Small intestine (tissue), 7 donors: ENCODE measurements around the gene RUNX1. TPM values are rescaled to one million over a fixed set of nuclear protein-coding genes. Genes with fewer than 3 reads are reported as not detected.

Source experiments
- DNase-seq, 2 donors: peaks; one replicate each; pipeline versions ENCODE4 v3.0.0 to v3.0.0-alpha.2; 2013
- FAIRE-seq: peaks from 2 replicates; lab custom pipeline; 2012; peaks lifted over from hg19 to GRCh38; lab: Jason Lieb, UNC
- H3K27ac ChIP-seq, 3 donors: one replicate each; pipeline ENCODE4 v1.5.1; 2013; ENCODE audit warnings: low read length in 2 of 3, mild to moderate bottlenecking in 2 of 3, control low read depth in 1 of 3, inconsistent platforms in 1 of 3, low read depth in 1 of 3, moderate library complexity in 1 of 3
- H3K27me3 ChIP-seq, 3 donors: one replicate each; pipeline ENCODE4 v1.6.1; 2013; ENCODE audit warnings: low read length in 3 of 3, inconsistent platforms in 1 of 3; ENCODE audit not compliant: control insufficient read depth in 3 of 3, insufficient read depth in 3 of 3
- H3K36me3 ChIP-seq, 3 donors: one replicate each; pipeline ENCODE4 v1.6.1; 2013; ENCODE audit warnings: low read length in 3 of 3, inconsistent platforms in 1 of 3, low read depth in 1 of 3, mild to moderate bottlenecking in 1 of 3, moderate library complexity in 1 of 3; ENCODE audit not compliant: control insufficient read depth in 3 of 3, insufficient read depth in 2 of 3
- H3K4me1 ChIP-seq, 3 donors: one replicate each; pipeline ENCODE4 v1.6.1; 2013; ENCODE audit warnings: low read length in 2 of 3, inconsistent platforms in 1 of 3, low read depth in 1 of 3, mild to moderate bottlenecking in 1 of 3, moderate library complexity in 1 of 3; ENCODE audit not compliant: control insufficient read depth in 3 of 3, insufficient read depth in 2 of 3
- H3K4me3 ChIP-seq, 3 donors: one replicate each; pipeline ENCODE4 v1.5.1; 2013; ENCODE audit warnings: low read length in 3 of 3, control low read depth in 1 of 3, inconsistent platforms in 1 of 3, low read depth in 1 of 3, mild to moderate bottlenecking in 1 of 3, moderate library complexity in 1 of 3
- H3K9me3 ChIP-seq, 2 donors: one replicate each; pipeline ENCODE4 v1.6.1; 2013; ENCODE audit warnings: low read depth in 1 of 2, low read length in 1 of 2; ENCODE audit not compliant: control insufficient read depth in 2 of 2, insufficient read depth in 1 of 2
- WGBS, 3 donors: extraction: QIAGEN DNeasy Blood & Tissue Kit; methylation state at CpG; one replicate each; pipeline ENCODE4 v1.1.7; 2013; 5-methylcytosine and 5-hydroxymethylcytosine counted together
- polyA plus RNA-seq, 4 donors: library from polyadenylated mRNA; stranded (reverse) in 3 of 4; unstranded in 1 of 4; fragments of 200-250 nt in 3 of 4; fragments of 120-200 nt in 1 of 4; gene quantifications; one replicate each; pipeline versions ENCODE4 v1.2.1 to v1.2.3, GENCODE V29; 2013
- donor health status: healthy with polysubstance abuse.
- donor health status: control.
- donor health status: control.
- donor health status: Bipolar disorder and iron deficiency.
- donor health status: healthy.

Gene RUNX1
- polyA plus RNA-seq, 4 donors, result 2.5 to 6.2 (median 4.5) TPM

DNA sequence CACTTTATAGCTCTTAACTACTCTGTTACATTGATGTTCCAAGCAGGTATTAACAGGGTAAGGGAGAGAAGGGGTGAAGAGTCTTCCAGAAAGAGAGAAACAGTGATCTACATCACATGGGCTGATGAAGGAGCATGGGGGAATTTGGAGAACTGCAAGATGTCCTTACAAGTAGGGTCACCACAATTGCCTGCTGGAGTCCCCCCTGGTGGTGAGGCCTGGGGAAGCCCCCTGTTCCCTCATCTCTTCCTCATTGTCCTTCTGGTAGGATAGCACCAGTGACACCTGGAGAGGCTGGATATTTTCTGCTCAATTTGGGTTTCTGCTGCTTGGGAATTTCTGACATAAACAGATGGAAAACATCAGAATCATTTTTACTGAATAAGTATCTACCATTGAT lies 126.6 kb downstream of the RUNX1 start:
- H3K27ac ChIP-seq, result no peak overlapping the region
- FAIRE-seq (no peak), DNase-seq (no peak)
- H3K36me3 ChIP-seq, result no peaks in the 10 kb centered on the region
- H3K27me3 ChIP-seq, result no peaks in the 10 kb centered on the region
- no peak overlapping the region for H3K4me3 ChIP-seq
- H3K4me1 ChIP-seq, result peaks cover 4 to 10% (median 7%) of the 10 kb centered on the region in 3 donors
- H3K9me3 ChIP-seq, result no peaks in the 10 kb centered on the region

GRCh38 chr21:34921151-34921550 lies 128.0 kb downstream of the RUNX1 start:
- Histone ChIP-seq H3K36me3 (no peaks in the 10 kb centered on the region), H3K4me1 (no peaks in the 10 kb centered on the region), H3K9me3 (no peaks in the 10 kb centered on the region), H3K27me3 (no peaks in the 10 kb centered on the region), H3K27ac (no peak overlapping the region), H3K4me3 (no peak overlapping the region)
- FAIRE-seq (no peak), DNase-seq (no peak)

DNA sequence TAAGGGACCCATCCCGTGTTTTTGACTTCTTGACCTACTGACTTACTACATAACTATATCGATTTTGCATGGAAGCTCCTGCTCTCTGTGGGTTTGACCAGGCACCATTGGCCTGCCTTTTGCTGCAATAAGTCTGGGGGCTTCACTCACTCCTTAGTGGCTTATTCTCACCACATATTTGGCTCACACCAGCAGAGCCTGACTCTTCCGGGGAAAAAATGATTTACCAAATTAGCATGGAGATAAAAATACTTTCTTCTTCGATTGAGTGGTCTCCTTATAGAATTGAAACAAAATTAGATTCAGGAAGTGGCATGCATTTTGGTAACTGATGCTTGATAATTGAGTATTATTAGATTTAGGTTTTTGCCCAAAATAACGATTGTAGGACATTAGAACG lies 129.7 kb downstream of the RUNX1 start:
- FAIRE-seq, result no peak

DNA sequence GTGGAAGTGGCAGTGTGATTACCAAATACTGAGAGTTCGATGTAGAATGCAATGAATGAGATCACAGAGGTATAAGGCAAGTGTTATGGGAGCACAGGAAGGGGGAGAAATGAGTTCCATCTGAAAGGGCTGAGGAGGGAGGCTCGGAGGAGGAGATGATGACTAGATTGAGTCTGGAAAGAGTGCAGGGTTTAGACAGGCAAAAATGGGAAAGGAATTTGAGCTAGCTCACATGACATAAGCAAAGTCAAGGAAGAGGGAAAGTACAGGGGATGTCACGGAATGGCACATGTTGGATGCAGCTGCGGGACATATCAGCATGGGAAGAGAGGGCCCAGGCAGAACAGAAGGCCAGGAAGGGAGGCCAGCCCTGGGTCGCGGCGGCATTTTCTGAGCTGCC lies 132.7 kb downstream of the RUNX1 start:
- H3K4me1 ChIP-seq, result no peaks in the 10 kb centered on the region
- H3K4me3 ChIP-seq, result no peak overlapping the region
- no peak overlapping the region for H3K27ac ChIP-seq
- no peaks in the 10 kb centered on the region for H3K27me3 ChIP-seq
- DNase-seq (no peak), FAIRE-seq (no peak)
- no peaks in the 10 kb centered on the region for H3K36me3 ChIP-seq
- 75 to 92% (median 79%) methylated on average over 7 of the region's 7 CpGs for WGBS, 3 donors
- no peaks in the 10 kb centered on the region for H3K9me3 ChIP-seq

More for the DNA sequence above, 129.7 kb downstream of the RUNX1 start:
- 68 to 75% (median 74%) methylated on average over 6 of the region's 6 CpGs for WGBS, 3 donors
- H3K4me3 ChIP-seq, result no peak overlapping the region
- no peaks in the 10 kb centered on the region for H3K27me3 ChIP-seq
- no peaks in the 10 kb centered on the region for H3K36me3 ChIP-seq
- no peaks in the 10 kb centered on the region for H3K4me1 ChIP-seq
- no peaks in the 10 kb centered on the region for H3K9me3 ChIP-seq
- no peak overlapping the region for H3K27ac ChIP-seq
- no peak for DNase-seq

DNA sequence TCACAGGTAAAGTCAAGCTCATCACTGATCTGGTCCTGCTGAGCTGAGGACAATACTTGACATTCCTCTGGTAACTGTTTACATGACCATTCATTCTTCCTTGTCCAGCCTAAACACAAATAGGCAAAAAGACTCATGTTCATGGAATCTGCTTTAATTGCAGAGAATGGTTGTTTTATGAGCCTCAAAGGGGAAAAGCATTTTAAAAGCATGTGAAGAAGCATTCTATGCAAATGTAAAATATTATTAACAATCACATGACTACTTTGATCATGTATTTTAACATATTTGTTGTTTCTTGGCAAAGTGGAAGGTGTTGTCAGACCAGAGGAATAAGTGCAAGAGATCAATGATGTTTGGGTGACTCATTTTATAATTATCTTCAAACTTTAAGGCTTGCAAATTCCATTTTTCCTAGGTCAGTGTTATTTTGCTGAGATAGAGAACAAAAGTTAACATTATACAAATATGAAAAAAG lies 133.7 kb downstream of the RUNX1 start:
- H3K9me3 ChIP-seq, result no peaks in the 10 kb centered on the region
- H3K4me3 ChIP-seq, result no peak overlapping the region
- H3K36me3 ChIP-seq, result no peaks in the 10 kb centered on the region
- H3K27me3 ChIP-seq, result no peaks in the 10 kb centered on the region
- DNase-seq, result no peak
- no peak for FAIRE-seq
- H3K4me1 ChIP-seq, result peaks cover 0 to 2% (median 2%) of the 10 kb centered on the region in 3 donors
- no peak overlapping the region for H3K27ac ChIP-seq

GRCh38 chr21:34914239-34914638 lies 134.9 kb downstream of the RUNX1 start:
- H3K4me1 ChIP-seq, result peaks cover 1 to 9% (median 6%) of the 10 kb centered on the region in 3 donors
- WGBS, 3 donors, result 68 to 87% (median 74%) methylated on average over 3 of the region's 3 CpGs
- H3K27me3 ChIP-seq, result no peaks in the 10 kb centered on the region
- H3K9me3 ChIP-seq, result no peaks in the 10 kb centered on the region
- no peaks in the 10 kb centered on the region for H3K36me3 ChIP-seq
- DNase-seq (no peak), FAIRE-seq (no peak)
- H3K27ac ChIP-seq, result no peak overlapping the region
- H3K4me3 ChIP-seq, result no peak overlapping the region

DNA sequence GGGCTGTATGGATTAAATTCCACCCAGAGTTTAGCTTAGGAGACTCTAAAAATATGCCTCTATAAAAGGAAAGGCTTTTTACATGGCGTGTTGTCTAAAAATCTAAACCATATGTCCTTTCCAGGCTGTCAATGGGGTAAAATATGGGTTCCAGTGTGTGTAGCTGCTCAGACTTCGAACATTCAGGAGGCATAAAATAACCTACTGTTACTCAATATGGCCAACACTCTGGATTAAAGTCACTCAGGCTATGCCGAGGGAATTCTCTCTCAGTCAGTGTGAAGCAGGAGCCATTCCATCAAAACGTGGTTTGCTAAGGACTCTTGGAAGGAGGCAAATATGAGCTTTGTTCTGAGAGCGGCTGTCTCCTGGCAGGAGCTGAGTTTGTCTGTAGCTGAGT lies 135.3 kb downstream of the RUNX1 start:
- Histone ChIP-seq H3K4me3 (no peak overlapping the region), H3K9me3 (no peaks in the 10 kb centered on the region), H3K4me1 (peaks cover 5 to 9% (median 6%) of the 10 kb centered on the region in 3 donors), H3K36me3 (no peaks in the 10 kb centered on the region), H3K27ac (no peak overlapping the region), H3K27me3 (no peaks in the 10 kb centered on the region)
- DNase-seq, result no peak
- WGBS, 3 donors, result 68 to 86% (median 79%) methylated on average over 5 of the region's 5 CpGs
- FAIRE-seq, result no peak

DNA sequence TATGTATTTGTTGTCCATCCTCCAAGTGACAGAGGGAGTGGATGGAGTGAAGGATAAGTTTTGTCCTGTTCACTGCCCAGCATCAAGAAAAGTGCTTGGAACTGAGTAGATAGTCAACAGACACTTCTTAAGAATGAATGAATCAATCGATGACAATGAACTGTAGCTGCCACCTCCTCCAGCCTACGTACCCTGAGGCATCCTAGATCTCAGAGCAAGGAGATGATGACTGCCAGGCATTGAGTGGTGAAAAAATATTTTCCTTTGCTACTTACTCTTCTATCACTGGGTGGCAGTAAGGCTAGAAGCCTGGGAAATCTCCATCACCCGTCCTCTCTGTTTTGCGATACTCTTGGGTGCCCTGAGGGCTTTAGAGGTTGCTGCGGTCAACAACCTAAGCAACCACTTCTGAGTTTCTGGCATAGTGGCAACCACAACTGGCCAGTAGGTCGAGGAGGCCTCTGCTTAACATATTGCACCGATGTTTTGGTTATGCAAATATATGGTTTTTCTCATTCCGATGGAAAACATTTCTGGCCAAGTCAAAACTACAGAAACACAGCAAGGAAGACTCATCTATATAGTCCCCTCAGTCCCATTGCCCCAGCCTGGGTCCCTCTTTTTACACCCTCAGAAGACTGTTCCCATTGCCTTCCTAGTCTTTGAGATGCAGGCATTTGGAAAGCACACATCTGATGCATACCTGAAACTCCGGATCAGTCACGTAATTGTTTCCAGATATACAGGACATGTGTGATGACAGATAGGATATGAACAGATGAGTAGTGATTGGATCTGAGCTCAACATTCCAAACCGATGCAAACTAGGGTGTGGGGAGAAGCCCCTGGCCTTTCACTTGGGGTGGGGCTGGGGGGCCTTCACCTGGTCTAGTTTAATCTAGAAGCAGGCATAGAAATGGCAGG lies 136.8 kb downstream of the RUNX1 start:
- Histone ChIP-seq H3K4me1 (peaks cover 7 to 9% (median 8%) of the 10 kb centered on the region in 3 donors), H3K4me3 (no peak overlapping the region), H3K27ac (no peak overlapping the region), H3K36me3 (no peaks in the 10 kb centered on the region), H3K27me3 (no peaks in the 10 kb centered on the region), H3K9me3 (no peaks in the 10 kb centered on the region)
- DNase-seq, result no peak
- FAIRE-seq, result no peak
- 84 to 92% (median 89%) methylated on average over 11 of the region's 11 CpGs for WGBS, 3 donors
